ENCODE results near the gene RPL41. TPM values are rescaled to one million over a fixed set of nuclear protein-coding genes. Genes with fewer than 3 reads are reported as not detected.

Gene RPL41
- total and polyA plus RNA-seq, 9 of the 15 experiments (the other 6 are each of a cell fraction or from before 2014, with no cell fraction given), result 3,403 to 11,276 (median 5,604) TPM

GRCh38 chr12:56151672-56152131 lies 35.3 kb downstream of the RPL41 start (continued):
- TF ChIP-seq PRDM10 (IDR thresholded peaks at IDR 0.05; ENCODE audit: partially characterized antibody) (peak; percentile 17), ZFX (CRISPR knock-in tag; IDR thresholded peaks at IDR 0.05) (0 out of 2 replicates have a peak, but pooled peaks have one; percentile 4), SP1 (CRISPR knock-in tag; IDR thresholded peaks at IDR 0.05) (0 out of 2 replicates have a peak, but pooled peaks have one; percentile 34), UBTF (IDR thresholded peaks at IDR 0.05; ENCODE audit: borderline replicate concordance in 1 of 2, low read depth in 2 of 2, low read length in 2 of 2) (peak in 1 of 2 experiments; percentile 44; a peak in 1 of 4 replicates), TCF3 (CRISPR knock-in tag; IDR thresholded peaks at IDR 0.05) (0 out of 2 replicates have a peak, but pooled peaks have one; percentile 16), PKNOX1 (IDR thresholded peaks at IDR 0.05) (no peak), TSHZ1 (CRISPR knock-in tag; IDR thresholded peaks at IDR 0.05) (no peak), USF1 (CRISPR knock-in tag; IDR thresholded peaks at IDR 0.05) (peak; percentile 41; the same call in 1 of the 2 replicates), TBP (optimal IDR thresholded peaks at IDR 0.05; ENCODE audit: low read depth, low read length) (peak; percentile 72), ZNF12 (CRISPR knock-in tag; IDR thresholded peaks at IDR 0.05) (no peak), RAD51 (IDR thresholded peaks at IDR 0.05; ENCODE audit: borderline replicate concordance, low read depth) (no peak), CTCFL (IDR thresholded peaks at IDR 0.05; ENCODE audit: borderline replicate concordance, insufficient read depth, low read depth, low read length, poor library complexity, severe bottlenecking) (peak; percentile 58)

Data from K562 (cell line).